LHCN-M2 (cell line): ENCODE results near the gene BACE2. TPM values are rescaled to one million over a fixed set of nuclear protein-coding genes. Genes with fewer than 3 reads are reported as not detected.

Experiments
- DNase-seq: peaks from one replicate; pipeline ENCODE4 v3.0.0-alpha.2; 2012; ENCODE audit warnings: low read depth
- total RNA-seq: library from RNA; depleted of rRNA; stranded (reverse); fragments of >200 nt; gene quantifications from 2 replicates; pipeline ENCODE4 v1.2.3, GENCODE V29; 2014

Gene BACE2
- total RNA-seq, 1 experiment from 2014 or later, result 14.4 TPM

- no peak for DNase-seq
Observed at GRCh38 chr21:41148798-41149197, 19.2 kb upstream of the BACE2 start.

- no peak for DNase-seq
Observed at GRCh38 chr21:41149199-41149598, 18.8 kb upstream of the BACE2 start.

DNA sequence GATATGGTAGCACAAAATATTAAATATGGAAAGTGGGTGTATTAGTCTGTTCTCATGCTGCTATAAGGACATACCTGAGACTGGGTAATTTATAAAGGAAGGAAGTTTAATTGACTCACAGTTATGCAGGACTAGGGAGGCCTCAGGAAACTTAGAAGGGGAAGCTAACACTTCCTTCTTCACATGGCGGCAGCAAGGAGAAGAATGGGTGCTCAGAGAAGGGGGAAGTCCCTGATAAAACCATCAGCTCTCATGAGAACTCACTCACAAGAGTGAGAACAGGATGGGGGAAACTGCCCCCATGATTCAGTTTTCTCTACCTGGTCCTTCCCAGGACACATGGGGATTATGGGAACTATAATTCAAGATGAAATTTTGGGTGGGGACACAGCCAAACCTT is 15.8 kb upstream of the BACE2 start:
- no peak for DNase-seq

DNA sequence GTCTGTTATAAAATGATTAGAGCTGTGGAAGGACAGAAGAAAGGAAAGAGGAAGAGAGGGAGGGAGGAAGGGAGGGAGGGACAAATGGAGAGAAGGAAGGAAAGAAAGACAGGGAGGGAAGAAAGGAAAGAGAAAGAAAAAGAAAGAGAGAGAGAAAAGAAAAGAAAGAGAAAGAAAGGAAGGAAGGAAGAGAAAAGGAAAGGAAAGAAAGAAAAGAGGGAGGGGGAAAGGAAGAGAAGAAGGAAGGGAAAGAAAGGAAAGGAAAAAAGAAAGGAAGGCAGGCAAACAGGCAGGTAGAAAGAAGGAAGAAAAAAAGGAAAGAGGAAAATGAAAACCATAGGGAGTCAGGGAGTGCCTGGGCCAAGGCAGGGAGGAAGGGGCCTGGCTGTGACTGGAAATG is 14.5 kb upstream of the BACE2 start:
- no peak for DNase-seq

DNA sequence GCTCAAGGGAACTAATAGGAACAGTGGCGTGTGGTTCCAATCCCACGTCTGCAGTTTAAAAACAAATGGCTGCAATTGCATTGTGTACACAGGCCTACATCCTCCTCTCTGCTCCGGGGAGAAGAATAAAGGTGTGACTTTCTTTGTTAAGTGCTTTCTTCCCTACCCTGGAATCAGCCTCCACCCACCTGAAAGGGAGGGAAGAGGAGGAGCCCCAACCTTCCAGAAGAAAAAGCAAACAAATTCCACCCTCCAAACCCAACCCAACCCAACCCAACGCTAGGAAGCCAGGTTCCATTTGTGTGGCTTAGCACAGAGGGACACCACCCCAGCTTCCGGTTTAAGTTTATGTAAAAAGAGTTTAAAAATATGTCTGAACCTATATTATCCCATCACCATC is 11.8 kb upstream of the BACE2 start:
- no peak for DNase-seq

GRCh38 chr21:41158026-41158425 is 9.9 kb upstream of the BACE2 start:
- DNase-seq, result no peak

DNA sequence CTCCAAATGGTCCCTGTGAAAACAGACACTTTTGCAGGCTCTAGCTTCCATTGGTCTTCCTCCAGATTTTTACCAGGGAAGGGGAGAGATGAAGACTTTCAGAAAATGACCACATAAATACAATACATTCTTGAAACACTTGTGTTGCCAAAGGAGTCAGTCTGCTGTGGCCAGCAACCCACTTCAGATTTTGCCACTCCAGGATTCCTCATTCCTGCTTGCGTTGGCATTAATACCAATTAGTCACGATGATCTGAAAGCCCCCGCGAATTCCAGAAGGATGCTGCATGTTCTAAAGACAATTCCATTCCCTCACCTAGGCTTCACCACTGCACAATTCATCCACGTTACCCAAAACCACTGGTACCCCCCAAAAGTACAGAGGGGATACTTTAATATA is 7.9 kb upstream of the BACE2 start:
- DNase-seq, result peak; percentile 4

GRCh38 chr21:41161428-41161827 is 6.5 kb upstream of the BACE2 start:
- DNase-seq, result no peak

GRCh38 chr21:41162096-41162495 is 5.9 kb upstream of the BACE2 start:
- DNase-seq, result no peak

DNA sequence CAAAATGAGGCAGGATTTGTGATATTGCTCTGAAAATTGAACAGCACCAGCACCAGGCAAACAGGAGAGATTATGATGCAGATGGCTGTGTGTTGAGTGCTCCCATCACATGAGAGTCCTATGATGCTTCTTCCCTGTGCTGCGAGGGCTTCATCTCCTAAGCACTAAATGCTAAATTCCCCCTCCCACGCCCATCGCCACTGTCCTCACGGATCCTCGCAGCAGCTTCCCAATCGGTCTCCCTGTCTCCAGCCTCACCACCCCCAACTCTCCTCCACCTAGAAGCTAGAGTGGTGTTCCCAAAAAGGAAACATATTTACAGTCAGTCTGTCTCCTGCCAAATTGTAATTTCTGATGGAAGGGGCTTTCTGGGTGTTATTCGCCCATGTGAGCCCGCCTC is 4.9 kb upstream of the BACE2 start:
- no peak for DNase-seq

DNA sequence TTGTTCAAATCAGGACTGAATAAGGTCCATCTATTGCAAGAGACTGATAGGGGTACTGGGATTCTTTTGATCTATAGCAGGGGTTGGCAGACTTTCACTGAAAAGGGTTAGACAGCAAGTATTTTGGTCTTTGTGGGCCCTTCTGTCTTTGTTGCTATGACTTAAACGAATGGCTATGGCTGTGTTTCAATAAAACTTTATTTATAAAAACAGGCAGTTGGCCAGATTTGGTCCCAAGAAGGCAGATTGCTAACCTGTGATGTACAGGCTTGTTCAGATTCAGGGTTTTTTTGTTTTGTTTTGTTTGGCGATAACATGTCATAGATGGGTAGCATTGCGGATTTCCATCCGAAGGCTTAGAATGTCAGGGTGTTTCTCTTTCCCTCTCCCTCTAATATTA is 3.9 kb upstream of the BACE2 start:
- DNase-seq, result no peak

- peak; percentile 52 for DNase-seq
Observed at GRCh38 chr21:41164981-41165655, 2.8 kb upstream of the BACE2 start.

GRCh38 chr21:41166884-41167283 is 1.1 kb upstream of the BACE2 start:
- no peak for DNase-seq

DNA sequence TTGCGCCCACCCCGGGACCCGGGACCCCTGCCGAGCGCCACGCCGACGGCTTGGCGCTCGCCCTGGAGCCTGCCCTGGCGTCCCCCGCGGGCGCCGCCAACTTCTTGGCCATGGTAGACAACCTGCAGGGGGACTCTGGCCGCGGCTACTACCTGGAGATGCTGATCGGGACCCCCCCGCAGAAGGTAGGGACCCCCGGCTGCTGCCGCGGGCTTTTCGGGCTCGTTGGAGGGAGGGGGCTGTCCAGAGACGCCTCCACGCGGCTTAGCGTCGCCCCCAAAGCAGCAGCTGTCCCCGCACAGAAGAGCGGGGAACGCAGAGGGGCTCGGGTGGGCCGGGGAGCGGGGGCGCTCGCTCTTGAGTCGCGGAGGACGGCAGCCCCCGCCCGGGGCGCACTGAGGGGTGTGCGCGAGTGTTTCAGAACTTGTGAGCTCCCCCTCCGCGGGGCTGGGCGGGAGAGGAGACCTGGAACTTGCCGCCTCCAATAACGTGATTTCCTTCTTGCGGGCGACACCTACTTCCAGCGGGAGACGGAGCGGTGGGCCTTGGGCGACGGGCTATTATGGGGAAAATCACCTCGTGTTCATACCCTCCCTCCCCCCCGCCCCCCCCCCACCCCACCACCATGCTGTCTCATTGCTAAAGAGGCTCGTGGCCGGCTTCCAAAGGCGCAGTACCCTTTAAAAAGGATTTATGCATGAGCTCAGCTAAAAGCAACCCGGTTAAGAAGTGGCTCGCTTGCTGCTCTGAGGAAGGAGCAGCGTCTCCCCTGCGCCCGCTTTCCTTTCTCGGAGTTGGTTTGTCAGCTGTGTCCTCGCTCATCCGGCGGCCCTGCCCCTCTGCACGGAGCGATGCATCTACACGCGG is 664 bp downstream of the BACE2 start:
- DNase-seq, result peak; percentile 48

GRCh38 chr21:41169258-41169576 is 1.3 kb downstream of the BACE2 start:
- DNase-seq, result no peak

DNA sequence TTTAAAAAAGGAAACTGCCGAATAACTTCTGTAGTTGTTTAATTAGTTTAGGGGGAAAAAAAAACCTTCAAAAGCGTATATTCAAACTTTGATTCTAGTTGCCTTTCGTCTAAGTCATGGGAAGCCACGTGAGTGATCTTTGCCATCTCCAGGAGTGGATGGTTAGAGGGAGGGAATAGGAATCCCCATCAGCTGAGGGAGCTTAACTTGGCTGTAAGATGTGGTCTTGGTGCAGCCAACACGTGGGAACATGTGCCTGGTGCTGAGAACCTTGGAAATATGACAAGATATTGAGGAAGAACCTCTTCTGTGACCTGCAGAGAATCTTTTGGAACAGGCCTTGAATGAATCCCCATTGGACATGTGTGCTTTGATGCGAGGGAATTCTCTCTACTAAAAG is 1.7 kb downstream of the BACE2 start:
- DNase-seq, result no peak

DNA sequence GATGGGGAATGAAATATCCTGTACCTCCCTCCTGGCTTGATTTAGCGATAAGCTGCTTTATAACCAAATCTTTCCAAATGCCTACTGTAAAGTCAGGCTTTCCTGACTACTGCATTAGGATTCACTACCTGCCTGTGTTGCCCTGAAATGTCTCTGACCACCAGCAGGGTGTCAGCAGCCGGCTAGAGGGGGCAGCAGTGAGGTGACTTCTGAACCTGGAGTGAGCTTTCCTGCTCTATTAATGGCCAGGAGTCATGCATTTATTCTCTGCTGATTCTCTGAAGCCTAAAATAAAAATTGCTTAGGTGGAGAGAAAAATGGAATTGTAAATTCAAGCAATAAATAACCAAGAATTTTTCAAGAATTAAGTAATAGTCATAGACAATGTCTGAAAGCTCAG is 2.5 kb downstream of the BACE2 start:
- peak; percentile 21 for DNase-seq

- peak; percentile 2 for DNase-seq
Observed at GRCh38 chr21:41170859-41171609, 3.1 kb downstream of the BACE2 start.

- DNase-seq, result no peak
Observed at GRCh38 chr21:41175080-41175479, 7.1 kb downstream of the BACE2 start.

- no peak for DNase-seq
Observed at GRCh38 chr21:41176846-41177245, 8.9 kb downstream of the BACE2 start.

- DNase-seq, result no peak
Observed at GRCh38 chr21:41180752-41181151, 12.8 kb downstream of the BACE2 start.

GRCh38 chr21:41182547-41182946 is 14.6 kb downstream of the BACE2 start:
- no peak for DNase-seq

DNA sequence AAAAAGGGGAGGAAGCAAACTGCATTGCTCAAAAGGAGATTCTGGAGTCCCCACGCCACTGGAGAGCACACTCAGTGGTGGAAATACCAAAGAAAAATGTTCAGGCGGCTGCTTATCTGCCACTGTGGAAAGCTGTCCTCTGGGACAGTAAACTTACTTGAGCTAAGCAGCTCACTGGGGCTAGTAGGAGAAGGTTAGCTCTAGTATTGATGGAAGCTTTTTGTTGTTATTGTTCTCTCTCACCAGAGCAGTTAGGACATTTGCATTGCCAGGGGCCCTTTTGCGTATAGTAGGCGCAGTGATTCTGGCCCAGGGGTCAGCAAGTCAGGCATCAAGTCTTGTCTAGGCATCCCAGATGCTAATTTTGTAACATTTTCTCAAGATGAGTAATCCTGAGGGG is 15.6 kb downstream of the BACE2 start:
- DNase-seq, result no peak
